Inflammatory macrophage treated with lipopolysaccharide for 1 hour (primary cell): ENCODE measurements around the gene CHN2.

Source experiments
- DNase-seq, 2 donors: peaks; one replicate each; pipeline ENCODE4 v3.0.0-alpha.2; 2020 to 2022

Gene CHN2

DNA sequence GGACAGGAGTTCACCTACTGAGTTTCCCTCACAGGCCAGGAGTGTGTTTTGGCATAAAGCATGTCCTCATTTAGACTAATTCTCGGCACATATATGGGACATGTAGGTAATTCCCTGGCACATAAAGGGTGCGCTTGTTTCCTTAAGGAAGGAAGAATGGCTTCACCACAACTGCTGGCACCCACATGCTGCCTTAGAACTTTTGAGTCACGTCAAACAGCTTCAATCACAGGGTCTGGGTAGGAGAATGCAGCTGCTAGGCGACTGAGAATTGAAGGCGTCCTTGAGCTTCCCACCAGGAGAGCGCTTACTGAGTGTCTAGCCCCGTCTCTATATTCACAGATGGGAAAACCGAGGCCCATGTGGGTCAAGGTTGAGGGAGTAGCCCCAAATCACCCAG is 146.1 kb downstream of the CHN2 start:
- DNase-seq, result no peak

DNA sequence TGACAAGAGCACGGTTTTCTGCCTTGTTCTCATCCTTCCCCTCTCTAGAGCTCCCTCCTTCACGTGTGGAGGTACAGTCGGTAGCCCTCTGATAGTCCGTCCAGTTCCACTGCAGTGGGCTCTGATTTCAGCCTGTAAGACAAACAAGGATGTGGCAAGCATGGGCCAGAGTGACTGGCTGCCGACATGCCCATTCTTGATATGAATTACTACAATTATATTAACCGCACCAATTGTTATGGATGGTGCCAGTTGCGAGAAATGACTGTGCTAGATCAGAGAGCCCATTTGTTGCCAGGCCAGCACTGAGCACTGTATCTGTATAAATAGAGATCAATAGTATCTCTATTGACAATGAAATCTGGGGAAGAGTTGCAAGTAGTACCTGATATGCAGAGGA is 146.6 kb downstream of the CHN2 start:
- DNase-seq, result no peak

DNA sequence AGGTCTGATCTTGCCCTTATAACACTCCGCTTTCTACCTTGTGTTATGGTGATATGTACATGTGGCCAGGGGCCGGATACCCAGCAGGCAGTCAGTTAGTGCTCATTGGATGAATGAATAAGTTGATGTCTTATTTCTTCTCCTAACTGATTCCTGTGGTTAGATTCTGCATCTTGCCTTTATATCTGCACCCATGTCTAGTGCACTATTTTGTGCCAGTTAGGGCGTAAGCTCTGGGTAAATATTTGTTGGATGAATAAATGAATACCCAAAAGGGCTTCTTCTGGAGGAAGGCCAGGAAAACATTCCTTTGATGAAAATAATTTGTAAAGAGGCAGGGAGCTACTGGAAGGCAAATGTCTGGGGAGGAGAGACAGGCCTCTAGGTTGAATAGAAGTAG is 148.2 kb downstream of the CHN2 start:
- no peak for DNase-seq

DNA sequence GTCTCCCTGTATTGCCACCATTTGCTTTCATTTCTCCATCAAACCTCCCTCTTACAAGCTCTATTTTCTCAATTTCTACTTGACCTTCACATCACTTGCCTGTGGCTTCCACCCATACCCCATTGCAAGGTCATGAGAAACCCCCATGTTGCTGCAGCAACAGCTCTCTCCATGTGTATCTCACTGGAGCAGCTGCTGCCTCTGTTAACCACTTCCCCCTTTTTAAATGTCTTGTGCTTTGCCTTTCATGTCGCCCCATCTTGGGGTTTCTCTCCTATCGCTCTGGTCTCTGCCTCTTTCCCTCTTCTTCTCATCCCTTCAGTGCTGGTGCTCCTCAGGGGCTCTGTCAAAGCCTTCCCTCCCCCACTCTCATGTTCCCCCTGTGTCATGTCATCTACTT is 148.8 kb downstream of the CHN2 start:
- peak; percentile 18 to 41 for DNase-seq

DNA sequence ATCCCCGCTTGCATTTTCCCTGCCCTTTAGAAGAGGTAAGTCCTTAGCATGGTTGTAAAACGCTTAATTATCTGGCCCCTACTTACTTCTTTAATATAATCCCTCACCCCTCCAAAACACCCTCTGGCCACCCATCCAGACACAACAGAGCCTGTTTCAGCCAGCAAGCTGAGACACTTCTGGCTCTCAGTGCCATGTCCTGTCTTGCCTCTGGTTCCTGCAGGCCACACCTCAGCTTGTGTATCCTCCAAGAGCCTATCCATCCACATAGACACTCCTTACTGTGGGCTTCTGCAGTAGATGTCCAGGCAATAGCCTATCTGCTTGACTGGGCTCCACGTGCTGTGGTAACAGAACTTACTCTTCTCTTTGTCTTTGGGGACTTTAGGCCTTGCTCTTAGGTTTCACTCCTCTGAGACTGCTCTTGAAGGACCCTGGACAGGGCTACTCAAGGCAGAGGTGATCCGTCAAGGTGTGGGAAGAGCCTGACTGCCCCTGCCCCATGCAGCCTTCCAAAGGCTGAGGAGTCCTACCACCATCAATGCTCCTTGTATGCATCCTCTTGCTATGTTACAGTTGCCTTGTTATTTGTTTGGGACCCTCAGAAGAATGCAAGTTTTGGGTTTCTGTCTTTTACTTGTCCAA is 149.9 kb downstream of the CHN2 start:
- no peak for DNase-seq

DNA sequence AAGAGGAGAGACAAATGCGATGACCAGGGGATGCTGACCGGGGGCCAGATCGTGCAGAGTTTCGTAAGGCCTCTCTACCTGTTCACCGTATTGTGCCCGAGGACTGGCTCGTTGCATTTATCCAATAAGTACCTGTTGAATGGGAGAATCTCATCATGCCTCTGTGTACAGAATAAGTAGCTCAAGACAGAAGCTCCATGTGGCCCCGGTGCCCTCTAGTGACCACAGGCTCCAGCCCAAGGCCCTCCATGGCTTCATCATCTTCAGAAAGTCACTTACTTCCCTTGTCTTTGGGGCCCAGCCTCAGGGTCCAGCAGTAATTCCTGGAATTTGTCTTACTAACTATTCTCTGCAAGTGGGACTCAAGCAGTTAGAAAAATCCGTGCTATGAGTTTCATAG is 151.0 kb downstream of the CHN2 start:
- DNase-seq, result peak; percentile 25 to 63

DNA sequence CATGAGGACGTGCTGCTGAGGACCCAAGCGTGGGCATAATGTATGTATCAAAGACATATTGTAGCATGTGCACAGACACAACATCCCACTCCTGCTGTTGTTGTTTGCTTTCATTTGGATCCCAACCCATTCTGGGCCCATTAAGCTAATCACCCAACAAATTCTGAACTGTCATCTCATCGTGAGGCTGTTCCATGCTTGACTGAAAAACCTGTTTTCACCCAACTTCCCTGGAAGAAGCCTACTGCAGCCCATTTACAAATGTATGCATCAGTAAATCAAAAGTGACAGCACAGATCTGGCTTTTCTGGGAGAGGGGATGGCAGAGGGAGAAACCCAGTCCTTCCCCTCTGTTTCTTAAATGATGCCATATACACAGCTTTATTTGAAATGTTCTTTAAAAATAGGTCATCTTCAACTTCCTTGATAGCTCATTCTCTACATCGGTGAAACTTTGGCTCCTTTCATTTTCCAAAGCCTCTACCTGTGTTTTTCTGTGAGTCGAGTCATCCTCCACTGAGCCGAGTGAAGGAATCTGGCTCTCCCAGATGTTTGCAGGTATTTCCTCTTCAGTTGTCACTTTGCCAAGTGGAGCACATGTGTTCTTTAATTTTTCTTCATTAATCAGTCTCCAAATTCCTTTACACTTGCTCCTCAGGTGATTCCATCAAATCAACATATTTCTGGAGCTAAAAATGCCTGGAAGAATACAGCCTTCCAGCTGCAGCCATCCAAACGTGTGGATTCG is 151.8 kb downstream of the CHN2 start:
- no peak for DNase-seq

DNA sequence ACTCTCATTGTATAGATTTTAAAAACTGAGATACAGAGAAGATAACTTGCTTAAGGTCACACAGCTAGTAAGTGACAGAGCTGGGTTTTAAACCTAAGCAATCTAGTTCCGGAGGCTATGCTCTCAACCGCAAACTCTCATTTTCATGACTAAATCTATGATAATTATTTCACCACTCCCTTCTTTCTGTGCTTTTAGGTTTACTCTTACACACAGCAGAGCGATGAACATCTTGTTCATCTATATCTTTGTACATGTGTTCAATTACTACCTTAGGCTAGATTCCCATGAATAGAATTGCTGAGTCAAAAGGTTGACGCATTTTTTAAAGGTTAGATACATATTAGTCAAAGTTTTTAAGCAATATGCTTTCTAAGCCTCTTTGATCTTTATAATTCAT is 154.8 kb downstream of the CHN2 start:
- DNase-seq, result no peak

DNA sequence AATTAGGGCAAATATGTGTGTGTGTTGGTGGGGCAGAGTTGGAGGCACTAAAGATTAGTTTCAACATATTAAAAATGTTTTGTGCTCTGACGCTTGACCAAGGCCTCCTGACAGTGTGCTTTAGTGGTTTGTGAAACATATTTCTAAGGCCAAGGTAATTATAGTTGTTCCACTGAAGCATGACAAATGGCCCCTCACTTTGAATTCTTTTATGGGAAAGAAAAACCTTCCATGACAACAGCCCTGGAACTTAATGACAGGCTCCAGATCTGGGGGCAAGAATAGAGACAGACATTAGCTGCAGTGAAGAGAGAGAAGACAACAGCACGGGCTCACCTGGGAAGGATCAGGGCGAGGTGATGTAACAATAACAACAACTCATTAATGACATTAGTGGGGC is 155.8 kb downstream of the CHN2 start:
- DNase-seq, result no peak

DNA sequence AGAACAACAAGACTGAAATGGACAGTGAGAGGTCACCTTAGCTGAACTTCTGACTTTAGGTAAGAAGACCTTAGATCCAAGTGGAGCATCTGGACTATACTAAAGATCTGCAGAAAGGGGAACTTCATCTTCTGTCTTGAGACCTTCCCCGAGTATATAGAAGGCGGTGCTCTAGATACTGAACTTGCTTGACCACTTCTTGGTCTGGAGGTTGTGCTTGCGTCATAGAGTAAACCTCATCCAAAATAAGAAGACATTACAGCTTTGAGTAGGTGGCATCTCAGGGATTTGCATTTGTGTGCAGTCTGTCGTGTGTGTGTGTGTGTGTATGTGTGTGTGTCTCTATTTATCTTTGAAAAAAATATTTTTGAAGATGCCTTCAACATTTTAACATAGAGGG is 157.5 kb downstream of the CHN2 start:
- peak; percentile 66 to 84 for DNase-seq

DNA sequence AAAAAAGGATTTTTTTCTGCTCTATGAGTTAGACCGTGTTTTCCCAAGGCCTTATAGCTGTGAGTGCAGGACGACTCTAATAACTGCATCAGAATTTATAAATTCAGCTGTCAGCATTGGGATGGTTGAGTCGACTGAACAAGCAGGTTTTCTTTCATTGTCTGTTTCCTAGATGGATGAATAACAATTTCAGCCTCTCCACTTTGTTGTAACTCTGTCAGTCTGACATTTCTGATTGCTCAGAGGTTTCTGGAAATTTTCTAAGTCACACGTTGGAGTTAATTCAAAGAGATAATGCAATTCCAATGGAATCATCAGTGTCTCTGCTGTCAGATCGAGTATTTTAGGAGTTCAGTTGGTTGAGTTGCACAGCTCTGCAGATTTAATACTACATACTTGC is 159.2 kb downstream of the CHN2 start:
- DNase-seq, result no peak

DNA sequence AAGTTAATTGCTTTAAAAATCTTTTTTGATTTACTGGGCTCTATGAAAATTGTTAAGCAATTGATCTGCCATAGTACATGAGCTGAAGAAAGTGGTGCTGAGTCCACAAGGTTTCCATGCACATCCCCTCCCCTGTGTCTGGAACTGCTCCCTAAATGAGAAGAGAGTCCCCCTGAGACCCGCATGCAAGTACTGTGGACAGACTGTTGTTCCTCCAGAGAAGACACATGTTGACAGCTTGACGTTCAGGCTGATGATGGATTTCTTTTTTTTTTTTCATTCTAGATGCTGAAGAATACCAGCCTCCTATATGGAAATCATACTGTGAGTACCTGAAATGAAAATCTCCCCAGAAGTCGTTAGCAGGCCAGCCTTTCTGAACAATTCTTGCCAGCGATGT is 159.8 kb downstream of the CHN2 start:
- DNase-seq, result no peak

DNA sequence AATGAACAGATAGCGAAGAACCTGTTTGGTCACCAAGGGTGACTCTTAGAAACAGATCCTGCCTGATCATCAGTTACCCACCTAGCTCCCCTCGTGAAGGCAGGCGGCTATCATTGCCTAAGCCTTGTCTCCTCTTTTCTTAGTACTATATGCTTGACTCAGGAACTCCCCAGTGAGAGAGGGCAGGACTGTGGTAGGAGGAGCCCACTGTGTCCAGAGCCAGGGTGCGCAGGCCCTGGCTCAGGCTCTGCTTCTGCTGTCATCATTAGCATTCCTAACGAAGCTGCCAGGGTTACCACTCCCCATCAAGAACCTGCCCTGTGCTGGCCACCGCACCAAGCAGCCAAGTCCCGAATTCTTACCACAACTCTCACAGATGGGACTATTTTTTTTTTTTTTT is 160.8 kb downstream of the CHN2 start:
- DNase-seq, result no peak

DNA sequence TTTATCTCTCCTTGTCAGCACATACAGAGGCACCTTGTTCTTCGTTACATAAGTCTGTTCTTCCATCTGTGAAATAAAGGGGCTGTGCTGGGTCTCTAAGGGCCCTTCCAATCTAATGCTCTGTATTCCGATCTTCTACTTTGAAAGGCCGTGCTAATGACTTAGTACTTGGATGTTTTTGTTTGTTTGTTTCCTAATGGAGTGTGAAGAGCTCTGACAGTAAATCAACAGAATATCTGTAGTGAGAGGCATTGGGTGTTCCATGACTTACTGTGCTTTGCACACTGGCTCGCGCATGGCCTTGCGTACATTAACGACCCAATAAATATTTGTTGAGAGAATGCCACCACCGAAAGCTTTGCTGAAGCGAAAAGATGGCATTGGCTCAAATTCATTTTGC is 162.1 kb downstream of the CHN2 start:
- no peak for DNase-seq

DNA sequence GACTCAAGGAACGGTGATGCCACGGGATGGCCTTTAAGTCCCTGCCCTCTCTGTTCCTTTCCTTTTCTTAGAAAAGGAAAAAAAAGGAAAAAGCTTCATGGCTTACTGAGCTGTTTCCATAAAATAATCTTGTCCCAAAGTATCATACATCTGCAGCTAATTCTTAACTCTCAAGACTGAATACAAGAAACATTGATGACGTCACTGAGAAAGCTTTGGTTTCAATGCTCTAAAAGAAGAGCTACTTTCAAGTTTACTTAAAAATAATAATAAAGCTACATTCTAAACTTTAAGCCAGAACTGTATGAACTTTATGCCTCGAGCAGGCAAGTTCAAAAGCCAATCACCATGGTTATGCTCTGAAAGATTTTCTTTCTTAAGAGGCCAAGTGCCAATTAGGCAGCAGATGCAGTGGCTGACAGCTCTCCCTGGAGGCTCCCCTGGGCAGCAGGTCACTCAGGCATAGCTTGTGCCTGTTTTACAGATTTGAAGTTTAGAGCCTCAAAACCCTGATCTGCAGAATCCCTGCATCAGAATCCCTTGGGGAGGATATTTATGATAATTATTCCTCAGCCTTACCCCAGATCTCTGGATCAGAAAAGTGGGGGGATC is 165.0 kb downstream of the CHN2 start:
- DNase-seq, result no peak

DNA sequence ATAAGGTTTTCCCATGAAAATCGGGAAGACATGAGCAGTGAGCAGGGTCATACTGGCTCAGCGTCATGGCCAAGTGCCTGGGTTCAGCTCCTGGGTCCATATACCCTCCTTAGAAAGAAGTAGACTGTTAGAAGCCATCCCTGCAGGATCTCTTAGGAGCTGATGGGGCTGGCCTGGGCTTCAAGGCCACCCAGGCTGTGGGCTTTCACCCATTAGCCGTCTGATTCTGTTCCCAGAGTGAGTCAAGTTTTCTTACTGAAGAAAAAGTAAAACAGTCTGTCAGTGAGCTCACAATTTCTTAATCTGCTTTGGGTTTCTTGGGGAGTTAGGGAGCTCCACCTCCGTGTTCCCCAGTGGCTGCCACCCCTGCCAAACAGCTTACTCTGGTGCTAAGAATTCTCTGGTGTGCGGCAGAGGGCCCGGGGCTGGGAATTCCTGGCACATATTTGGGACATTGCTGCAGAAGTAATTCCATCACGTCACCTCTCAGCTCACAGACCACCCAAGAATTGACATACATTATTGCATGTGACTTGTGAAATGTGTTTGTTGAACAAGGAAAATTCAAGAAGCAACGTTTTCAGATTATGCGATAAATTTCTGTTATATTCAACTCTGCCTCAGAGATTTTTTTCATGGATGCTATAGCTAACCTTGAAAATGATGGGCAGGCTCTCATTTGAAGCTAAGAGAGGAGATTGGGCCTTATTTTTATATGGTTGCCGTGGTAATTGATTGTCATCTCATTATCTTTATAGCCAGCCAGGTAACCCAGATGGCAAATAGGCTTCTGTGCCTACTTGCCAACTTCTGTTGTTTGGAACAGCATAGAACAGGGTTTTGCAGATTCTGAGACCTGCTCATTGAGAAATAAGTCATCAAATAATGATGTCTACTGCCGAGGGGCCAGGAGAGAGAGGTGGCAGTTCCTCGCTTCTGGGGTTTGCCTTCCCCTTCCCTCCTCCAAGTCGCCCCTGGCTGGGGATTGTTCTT is 166.4 kb downstream of the CHN2 start:
- no peak for DNase-seq

DNA sequence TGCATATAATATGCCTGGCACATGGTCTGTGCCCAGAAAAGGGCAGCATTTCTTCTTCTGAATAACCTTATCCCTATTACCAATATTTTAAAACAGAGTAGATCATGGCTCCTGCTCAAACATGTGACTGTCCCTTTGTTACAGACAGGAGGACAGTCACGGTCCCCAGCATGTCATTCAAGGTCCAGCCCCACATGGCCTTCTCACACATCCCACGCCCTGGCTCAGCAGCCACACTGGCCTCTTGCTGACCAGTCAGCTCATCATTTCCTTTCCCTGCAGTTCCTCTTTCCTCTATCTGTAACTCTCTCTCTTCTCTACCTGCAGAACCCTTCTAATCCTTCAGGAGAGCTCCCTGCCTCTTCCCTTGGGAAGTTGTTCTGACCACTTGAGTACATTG is 167.8 kb downstream of the CHN2 start:
- DNase-seq, result no peak

DNA sequence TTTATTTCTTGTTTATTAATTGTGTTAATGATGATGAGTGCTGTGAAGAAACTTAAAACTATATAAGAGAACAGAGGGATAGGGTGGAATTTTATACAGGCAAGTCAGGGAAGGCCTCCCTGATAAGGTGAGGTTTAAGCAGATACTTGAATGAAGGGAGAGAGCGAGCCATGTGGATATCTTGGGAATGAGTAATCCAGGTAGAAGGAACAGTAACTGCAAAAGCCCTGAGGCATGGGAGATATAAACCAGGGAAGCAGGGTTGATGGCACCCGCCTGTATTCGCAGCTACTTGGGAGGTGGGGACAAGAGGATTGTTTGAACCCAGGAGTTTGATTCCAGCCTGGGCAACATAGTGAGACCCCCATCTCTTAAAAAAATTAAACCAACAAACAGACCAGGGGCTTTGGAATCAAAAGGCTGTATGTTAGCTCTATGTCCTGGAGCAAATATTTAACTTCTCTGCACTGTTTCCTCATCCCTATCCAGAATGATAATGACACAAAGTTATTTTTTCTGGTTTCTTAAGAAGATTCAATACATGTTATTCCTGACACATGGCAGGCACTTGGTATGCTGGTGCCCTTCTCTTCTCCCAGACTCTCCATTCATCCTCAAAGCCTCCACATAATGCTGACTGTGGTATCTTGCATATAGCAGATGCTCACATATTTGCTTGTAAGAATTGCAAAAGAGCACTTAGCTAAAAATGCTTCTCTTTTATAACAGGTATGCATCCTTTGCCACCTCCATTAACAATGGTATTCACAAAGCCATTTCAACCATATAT is 169.3 kb downstream of the CHN2 start:
- DNase-seq, result no peak

DNA sequence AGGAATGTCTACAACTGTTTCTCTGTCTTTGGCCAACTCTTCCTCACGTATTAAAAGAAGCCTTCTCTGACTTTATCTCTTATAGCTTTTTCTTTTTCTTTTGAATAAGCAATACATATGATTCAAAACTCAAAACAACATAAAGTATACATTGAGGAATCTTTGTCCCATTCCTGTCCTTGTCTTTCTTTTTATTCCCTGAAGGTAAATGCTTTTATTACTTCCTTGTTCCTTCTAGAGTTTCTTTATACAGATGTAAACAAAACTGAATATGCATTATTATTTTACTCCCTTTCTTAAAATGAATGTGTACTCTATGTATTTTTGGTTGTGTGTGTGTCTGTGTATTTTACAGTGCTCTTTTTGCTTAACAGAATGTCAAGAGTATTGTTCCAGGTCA is 170.1 kb downstream of the CHN2 start:
- no peak for DNase-seq

DNA sequence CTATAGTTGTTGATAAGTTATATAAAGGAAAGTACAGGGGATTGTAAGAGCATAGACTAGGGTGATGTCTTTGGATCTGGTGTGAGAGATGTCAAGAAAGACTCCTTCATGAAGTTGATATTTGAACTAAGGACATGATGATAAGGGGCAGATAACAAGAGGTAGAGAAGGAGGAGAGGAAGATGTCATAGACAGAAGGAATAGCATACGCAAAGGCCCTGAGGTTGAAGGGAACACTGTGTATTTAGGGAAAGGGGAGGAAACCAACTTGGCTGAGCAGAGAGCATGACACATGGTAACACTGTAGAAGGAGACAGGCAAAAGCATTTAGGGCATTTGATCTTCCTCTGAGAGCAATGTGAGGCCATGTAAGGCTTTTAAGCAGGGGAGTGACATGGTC is 170.8 kb downstream of the CHN2 start:
- no peak for DNase-seq

DNA sequence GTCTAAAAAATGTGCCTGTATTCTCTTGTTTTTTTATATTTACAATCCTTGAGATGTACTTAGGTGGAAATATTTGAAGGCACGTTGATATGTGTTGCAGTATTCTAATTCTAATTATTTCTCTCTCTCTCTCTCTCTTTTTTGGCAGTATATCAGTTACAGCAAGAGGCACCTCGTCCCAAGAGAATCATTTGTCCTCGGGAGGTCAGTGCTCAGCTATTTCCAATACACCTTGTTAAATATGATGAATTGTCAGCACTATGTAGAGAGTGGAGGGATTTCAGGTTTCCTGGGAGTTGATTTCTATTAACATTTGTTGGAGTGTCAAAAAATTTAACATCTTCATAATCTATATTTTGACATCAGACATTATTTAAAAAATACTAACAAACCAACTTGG is 173.2 kb downstream of the CHN2 start:
- no peak for DNase-seq

DNA sequence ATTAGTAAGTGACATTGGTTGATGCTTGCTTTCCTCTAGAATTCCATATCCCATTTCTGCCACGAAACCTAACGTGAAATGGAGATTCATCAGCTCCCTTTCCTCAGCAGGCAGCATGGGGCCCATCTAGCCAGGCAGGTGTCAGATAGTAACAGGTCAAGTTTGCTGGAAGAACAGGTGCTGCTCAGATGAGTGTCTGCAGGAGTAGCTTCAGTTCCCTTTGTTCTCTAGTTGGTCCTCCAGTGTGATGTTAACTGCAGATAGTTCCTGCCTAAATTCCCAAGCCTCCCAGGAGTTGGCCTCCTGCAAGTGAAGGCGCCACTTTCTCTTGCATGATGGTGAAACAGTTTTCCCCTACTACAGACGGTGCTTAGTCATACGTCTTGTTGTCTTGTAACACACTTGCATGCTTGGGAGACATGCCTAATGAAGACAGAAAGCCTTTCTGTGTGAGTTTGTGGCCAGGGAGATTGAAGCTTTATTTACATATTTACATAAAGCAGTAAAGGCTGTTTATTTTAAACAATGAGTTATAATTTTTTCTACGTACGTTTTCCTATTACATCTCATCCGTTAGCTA is 175.4 kb downstream of the CHN2 start:
- no peak for DNase-seq
